Heart left ventricle (tissue), 13 donors: ENCODE measurements around the gene PLEKHM3.

Source experiments
- POLR2A ChIP-seq, 2 donors: fragments of 450-650 bp; IDR thresholded peaks; one replicate each; pipeline ENCODE4 v1.6.1; 2017; ENCODE audit warnings: antibody characterized with exemption in 2 of 2, mild to moderate bottlenecking in 2 of 2, moderate library complexity in 2 of 2
- TF ChIP-seq, protein P1 (sequence below), 12 donors: fragments of 200-600 bp; sonication (generic) in 4 of 12; IDR thresholded peaks; one replicate each; pipeline versions ENCODE4 v1.5.0 to v1.8.0; 2018 to 2022; ENCODE audit warnings: antibody characterized with exemption in 12 of 12, mild to moderate bottlenecking in 5 of 12
- donor health status: ischemic (EF 13 %, LVEDD 7.1; RV severe dilation, severe dysfunction).
- donor health status: DM: no; HTN: yes; CAD: no.
- donor health status: DM: no; HTN: no; CAD: no.
- donor health status: ischemic (EF 25% LVEDD 6.9; RV normal size, moderate dysfunction).
- donor health status: ischemic (EF 25% LVEDD 5.7; RV mildly dilated, moderate dysfunction).
- donor health status: ischemic (EF 35%, LVEDD 5.7; RV mildly dilated, moderate dysfunction).
- donor health status: nonischemic (EF 11% LVEDD 7.7; RV severe dilation, severe dysfunction).
- donor health status: DM: yes; HTN: yes; CAD: no.
- donor health status: PGD.
- donor health status: ischemic (EF 29% LVEDD 5.4; RV normal size, mild dysfunction).
- donor health status: nonischemic (EF 23%, LVEDD 6.1; RV moderate dilation, normal function).

DNA sequence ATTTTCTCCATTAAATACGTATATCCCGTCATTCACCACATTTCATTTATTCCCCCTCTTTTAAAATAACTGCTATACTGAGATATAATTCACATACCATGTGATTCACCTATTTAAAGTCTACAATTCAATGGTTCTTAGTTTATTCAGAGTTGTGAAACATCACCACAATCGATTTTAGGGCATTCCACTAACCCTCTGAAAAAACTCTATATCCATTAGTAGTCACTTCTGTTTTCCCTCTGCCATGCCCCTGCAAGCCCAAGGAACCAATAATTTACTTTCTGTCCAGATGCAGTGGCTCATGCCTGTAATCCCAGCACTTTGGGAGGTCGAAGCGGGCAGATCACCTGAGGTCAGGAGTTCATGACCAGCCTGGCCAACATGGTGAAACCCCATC, 160.1 kb downstream of the PLEKHM3 start:
- TF ChIP-seq, protein P1, sequence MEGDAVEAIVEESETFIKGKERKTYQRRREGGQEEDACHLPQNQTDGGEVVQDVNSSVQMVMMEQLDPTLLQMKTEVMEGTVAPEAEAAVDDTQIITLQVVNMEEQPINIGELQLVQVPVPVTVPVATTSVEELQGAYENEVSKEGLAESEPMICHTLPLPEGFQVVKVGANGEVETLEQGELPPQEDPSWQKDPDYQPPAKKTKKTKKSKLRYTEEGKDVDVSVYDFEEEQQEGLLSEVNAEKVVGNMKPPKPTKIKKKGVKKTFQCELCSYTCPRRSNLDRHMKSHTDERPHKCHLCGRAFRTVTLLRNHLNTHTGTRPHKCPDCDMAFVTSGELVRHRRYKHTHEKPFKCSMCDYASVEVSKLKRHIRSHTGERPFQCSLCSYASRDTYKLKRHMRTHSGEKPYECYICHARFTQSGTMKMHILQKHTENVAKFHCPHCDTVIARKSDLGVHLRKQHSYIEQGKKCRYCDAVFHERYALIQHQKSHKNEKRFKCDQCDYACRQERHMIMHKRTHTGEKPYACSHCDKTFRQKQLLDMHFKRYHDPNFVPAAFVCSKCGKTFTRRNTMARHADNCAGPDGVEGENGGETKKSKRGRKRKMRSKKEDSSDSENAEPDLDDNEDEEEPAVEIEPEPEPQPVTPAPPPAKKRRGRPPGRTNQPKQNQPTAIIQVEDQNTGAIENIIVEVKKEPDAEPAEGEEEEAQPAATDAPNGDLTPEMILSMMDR (IDR thresholded peaks at IDR 0.05), result no peak
- TF ChIP-seq POLR2A (IDR thresholded peaks at IDR 0.05), result no peak
